Sciatic nerve (tissue), 2 donors: ENCODE data around the gene CNTN4. TPM values are rescaled to one million over a fixed set of nuclear protein-coding genes. Genes with fewer than 3 reads are reported as not detected.

Experiments used
- ATAC-seq: fragments of 200-7000 bp; cut with Tn5 transposase; one replicate; pipeline ENCODE4 v1.9.1; 2020; ENCODE audit warnings: mild to moderate bottlenecking, moderate library complexity
- DNase-seq: peaks from one replicate; pipeline ENCODE4 v3.0.0-alpha.2; 2020; ENCODE audit warnings: low spot score
- intact Hi-C: fragments of 100-400 bp; cut with DNase I; formaldehyde crosslinking; loops from one replicate; pipeline ENCODE4 v1.14.2; 2022
- total RNA-seq: library from RNA; stranded (reverse); fragmentation: NEBNext Ultra II Directional; extraction: Animal tissue kit (Norgen Biotek cat#: 25700); gene quantifications from one replicate; pipeline ENCODE4 v1.2.1, GENCODE V29; 2021
- donor health status: DM: no; HTN: no; CAD: no.
- donor health status: DM: no; HTN: no; CAD: no.

The CNTN4 gene
- total RNA-seq, 1 donor from 2014 or later: 80.0 TPM

DNA sequence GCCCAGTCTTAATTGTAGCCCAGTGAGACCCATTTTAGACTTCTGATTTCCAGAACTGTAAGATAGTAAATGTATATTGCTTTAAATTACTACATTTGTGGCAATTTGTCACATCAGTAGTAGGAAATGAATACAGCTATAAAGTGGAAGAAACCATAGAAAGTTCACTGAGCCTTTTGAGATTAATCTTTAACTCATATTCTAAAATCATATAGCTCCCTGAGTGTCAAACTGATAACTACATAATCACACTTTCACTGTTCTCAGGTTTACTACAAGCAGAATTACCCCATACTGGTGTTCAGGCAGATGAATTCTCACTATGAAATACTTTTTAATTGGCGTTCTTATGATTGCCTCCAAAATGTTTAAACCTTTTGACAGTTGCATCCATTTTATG lies 42.8 kb downstream of the CNTN4 start:
- ATAC-seq: no peak
- intact Hi-C loops: no loop called here

DNA sequence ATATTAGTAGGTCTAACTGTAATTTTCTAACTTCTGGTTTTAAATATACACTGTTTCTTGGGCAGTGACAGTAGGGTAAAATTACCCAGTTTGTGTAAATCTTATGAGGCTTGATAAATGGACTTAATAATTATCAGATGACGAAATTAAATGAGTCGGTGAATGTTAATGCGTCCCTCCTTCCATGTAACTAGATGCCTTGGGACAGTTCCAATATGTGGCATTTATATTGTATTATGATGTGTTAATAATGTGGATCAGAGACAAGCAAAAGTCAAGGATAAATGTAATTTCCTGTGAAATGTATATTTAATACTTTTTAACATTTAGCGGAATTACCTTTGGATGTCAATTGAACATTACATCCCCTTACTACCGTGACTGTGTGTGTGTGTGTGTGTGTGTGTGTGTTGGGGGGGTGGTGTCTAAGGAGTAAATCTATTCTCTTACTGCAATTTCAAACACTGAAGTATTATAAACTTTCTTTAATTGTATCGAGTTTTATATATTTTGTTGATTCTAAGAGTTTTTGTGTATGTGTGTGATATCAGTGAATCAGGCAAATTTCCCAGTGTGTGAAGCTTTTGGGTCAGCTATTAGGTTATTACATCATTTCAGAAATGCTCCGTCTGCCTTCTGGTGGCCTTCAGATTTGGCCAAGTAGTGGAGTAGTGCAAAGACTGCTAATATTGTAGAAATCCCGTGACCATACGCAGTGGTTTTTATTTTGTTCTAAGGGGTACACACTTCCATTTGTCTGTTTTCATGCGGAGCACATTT lies 50.1 kb downstream of the CNTN4 start:
- DNase-seq: no peak
- intact Hi-C loops: no loop called here
- no peak for ATAC-seq

More for the DNA sequence above, 42.8 kb downstream of the CNTN4 start:
- no peak for DNase-seq

DNA sequence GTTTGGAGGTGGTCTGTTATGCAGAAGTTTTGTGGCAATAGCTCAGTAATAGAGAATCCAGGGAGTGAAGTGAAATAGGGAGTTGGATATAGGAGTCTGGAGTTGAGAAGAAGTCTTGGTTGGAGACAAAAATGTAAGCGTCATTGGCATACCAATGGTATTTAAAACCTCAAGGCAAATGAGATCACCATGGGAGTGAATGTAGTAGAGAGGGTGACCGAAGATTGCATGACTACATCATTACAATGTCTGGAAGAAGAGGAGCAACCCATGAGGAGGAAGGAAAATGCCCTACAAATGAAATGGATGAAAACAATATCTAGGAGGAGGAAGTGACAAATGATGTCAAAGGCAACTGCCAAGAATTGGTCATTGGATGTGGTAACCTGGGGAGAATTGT lies 54.4 kb downstream of the CNTN4 start:
- no peak for ATAC-seq
- intact Hi-C loops: no loop called here
- no peak for DNase-seq

- DNase-seq (no peak), ATAC-seq (no peak)
- intact Hi-C loops: no loop called here
These were observed 54.9 kb downstream of the CNTN4 start for GRCh38 chr3:2153547-2153946.

DNA sequence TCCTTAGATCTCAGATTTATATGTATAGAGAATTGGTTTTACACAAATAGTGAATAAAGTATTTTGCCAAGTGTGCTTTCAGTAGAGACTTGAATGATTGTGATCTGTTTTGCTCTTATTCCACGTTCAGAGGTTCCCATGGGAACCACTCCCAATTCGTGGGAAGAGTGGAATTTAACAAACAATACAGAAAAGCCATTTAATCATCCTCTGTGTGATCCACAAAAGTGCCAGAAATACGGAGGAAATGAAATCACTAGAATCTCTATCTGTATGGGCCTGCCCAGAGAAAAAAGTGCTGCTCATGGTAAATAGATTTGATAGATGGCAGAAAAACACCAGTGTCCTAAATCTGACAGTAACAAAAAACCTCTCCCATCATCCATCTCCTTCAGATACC lies 56.0 kb downstream of the CNTN4 start:
- ATAC-seq (peak; percentile 32), DNase-seq (no peak)
- intact Hi-C loops: no loop called here

DNA sequence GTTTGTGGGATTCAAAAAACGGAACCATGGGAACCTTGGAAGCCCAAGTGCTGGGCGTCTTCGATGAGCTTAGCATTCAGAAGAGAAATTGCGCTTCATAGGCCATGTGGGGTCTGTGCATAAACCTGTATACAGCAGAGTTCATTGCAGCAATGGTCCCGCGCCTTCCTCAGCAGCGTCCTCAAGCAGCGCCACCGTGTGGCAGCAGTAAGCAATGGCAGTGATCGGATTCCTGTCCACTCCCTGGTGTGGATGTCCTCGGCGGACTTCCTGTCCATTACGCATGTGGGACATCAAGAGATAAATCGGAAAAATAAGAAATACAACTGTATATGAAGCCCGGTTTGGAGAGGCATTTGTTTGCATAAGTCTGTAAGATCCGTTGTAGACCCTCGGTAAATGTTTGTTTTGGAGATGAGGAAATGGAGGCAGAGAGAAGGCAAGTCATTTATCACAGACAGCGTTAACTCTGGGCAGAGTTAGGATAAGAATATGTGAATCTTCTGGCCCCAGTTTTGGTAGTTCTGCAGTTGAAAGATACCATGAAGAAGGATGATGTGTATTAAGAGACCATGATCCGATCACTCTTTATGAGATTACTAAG lies 57.7 kb downstream of the CNTN4 start:
- DNase-seq (no peak), ATAC-seq (no peak)
- intact Hi-C loops: no loop called here

DNA sequence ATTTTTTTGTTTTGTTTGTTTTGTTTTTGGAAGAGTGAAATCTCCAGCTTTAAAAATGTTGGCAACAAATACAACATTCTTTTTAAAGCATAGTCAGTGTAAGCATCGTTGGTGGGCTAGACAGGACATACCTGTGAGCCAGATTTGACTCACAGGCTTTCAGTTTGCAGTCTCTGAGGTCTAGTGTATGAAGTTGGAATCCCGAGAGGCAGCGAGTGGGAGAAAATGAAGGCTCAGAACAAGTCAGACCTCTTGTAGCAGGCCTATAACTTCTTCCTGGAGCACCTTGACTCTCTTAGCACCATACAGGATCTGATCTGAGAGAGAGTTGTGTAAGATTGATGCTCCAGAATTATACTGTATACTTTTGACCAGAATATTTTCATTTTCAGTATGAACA lies 60.2 kb downstream of the CNTN4 start:
- ATAC-seq: peak; percentile 19
- intact Hi-C loops: no loop called here
- DNase-seq: no peak

DNA sequence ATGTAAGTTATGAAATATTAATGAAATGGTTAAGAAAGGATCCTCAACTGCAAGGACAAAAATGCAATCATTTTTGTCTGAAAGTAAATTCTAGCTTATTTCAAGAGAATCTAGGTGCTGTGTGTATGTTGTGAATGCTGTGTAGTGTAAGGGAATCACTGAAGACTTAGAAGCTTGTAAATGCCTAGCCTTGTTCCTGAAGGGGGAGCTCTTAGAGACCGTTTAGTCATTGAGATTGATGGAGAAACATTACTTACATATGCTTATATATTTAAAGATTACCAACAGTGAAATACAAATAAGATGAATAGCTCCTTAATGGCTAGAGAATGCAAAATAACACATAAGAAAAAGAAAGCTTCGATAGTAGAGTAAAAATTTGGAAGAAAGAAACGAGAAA lies 67.9 kb downstream of the CNTN4 start:
- intact Hi-C loops: no loop called here
- ATAC-seq: no peak

DNA sequence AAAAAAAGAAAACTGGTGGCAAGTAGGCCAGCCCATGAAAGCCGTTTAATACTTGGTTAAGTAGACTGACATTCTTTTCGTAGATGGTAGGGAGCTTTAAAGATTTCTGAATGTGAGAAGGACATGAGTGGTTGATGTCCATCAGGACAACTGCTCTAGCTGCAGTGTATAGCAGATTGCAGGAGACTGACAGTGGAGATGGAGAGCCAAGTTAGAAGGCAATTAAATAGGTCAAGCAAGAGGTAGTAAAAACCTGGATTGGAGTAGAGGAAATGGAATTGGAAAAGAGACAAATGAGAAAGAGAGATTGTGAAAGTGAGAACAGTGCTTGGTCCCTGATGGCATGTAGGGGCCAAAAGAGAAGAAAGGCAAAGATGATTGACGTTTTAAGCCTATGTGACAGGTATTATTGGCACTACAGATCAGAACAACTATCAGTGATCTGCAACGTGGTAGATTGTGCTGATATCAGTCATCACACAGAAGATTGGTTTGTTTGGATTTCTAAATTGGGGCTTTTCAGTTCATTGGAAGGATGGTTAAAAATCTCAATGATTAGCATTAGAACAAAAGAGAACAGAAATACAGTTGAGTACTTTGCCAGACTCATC lies 74.0 kb downstream of the CNTN4 start:
- DNase-seq (no peak), ATAC-seq (no peak)
- intact Hi-C loops: no loop called here

More for the DNA sequence above, 67.9 kb downstream of the CNTN4 start:
- DNase-seq: no peak

DNA sequence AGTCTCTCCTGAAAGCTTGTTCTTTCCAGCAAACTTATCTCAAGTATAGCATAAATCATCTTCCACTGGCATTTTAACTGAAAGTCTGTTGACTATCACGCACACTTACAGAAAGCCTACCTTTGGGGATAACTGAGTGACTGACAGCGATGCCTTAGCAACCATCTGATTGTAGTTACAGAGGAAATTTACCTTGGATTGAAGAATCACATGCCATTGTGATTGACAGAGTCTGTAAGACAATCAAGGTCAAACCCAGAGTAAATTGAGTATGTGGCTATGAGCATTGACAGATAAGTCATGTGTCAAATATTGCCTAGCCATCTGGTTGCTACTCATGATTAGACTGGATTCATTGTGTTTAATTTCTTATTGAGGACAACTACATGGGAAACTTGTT lies 82.0 kb downstream of the CNTN4 start:
- no peak for DNase-seq
- ATAC-seq: no peak
- intact Hi-C loops: no loop called here

DNA sequence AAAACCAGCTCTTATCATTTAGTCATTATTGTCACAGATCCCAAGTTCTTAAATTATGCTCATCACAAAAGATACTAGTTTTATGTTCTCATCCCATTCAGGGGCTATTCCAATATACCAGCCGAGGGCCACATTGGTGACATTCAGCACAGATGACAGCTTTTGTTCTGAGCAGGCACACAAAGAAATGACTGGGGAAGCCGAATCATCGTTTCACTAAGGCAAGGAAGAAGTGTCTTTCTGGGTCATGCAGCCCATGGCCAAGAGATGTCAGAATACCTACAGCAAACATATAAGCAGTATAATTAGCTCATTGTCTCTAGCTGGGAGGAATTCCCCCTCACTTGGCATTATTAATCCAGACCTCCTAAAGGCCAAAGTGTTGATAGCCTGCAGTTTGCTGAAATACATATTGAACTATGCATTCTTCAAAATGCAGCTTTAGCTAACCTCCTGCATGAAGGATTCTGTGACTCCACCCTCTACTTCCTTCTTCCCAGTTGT lies 100.2 kb downstream of the CNTN4 start:
- no peak for DNase-seq
- no peak for ATAC-seq
- intact Hi-C loops: no loop called here

DNA sequence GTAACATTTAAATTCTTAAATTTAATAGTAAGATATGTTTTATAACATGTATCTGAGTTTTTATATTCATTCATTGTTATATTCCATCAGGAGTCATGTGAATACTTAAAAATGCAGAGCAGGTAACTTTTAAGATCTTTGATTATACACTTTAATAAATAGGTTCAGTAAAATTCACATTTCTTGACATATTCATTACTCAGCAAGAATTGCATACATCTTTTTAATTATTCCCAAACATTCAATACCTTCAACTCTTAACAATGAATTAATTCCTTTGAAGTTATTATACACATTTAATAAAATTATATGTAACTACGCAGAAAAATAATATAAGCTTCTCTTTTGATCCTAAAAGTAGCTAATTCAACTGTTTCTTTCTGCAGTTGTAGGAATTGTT lies 105.4 kb downstream of the CNTN4 start:
- ATAC-seq: no peak
- no peak for DNase-seq
- intact Hi-C loops: no loop called here

DNA sequence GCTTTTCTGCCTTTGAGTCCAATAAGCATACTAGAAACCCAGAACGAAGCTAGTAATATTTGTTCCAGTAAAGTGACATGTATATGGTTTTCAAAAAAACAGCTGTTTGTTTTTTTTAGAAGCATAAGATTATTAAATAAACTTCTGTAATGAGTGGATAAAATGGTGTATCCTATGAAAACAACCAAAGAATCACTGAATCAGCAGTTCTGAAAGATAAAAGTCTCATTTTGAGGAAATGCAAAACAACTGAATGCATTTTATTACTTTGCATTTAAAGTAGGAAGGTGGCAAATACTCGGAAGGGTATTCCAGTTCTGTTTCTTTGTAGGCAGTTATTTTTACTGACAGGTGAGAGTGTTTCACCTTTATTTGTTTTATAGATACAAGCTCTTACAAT lies 107.0 kb downstream of the CNTN4 start:
- ATAC-seq (no peak), DNase-seq (no peak)
- intact Hi-C loops: no loop called here

- DNase-seq (no peak), ATAC-seq (no peak)
- intact Hi-C loops: no loop called here
These were observed 107.9 kb downstream of the CNTN4 start for GRCh38 chr3:2206536-2206935.

DNA sequence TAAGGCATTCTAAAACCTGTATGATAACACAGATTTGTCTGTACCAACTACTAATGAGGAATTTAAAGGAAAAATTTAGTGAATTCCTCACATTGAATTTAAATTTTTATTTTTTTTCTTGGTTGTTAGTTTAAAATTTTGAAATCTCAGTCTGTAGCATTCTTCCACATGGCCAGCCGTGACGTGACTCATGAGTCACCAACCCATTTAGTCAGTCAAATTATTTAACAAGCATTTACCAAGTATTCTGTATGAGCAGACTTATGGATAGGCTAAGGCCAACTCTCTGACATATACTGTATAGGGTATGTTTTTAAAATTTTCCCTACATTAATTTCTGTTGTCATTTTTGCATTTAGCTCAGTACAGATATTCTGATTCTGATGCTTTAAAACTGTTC lies 112.9 kb downstream of the CNTN4 start:
- DNase-seq (no peak), ATAC-seq (no peak)
- intact Hi-C loops: no loop called here

DNA sequence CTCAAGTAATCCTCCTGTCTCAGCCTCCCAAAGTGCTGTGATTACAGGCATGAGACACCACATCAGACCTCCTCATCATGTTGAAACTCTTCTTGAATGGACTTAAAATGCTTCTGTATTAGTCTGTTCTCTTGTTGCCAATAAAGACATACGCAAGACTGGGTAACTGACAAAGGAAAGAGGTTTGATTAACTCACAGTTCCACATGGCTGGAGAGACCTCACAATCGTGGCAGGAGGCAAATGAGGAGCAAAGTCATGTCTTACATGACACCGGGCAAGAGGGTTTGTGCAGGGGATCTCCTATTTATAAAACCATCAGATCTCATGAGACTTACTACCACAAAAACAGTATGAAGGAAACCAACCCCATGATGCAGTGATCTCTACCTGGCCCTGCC lies 113.5 kb downstream of the CNTN4 start:
- intact Hi-C loops: no loop called here
- no peak for ATAC-seq
- no peak for DNase-seq

DNA sequence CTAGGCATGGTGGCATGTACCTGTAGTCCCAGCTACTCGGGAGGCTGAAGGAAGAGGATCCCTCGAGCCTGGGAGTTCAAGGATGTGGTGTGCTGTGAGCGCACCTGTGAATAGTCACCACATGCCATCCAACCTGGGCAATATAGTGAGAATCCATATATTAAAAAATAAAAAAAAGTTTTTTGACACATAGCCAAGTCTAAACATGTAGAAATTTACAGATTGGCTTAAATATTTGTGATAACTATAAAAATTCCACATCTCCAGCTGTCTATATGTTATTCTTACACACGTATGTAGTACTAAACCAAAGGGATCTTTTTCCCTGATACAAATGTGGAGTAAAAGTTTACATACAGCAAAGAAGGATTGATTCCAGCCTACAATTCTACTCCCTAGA lies 119.7 kb downstream of the CNTN4 start:
- DNase-seq (no peak), ATAC-seq (no peak)
- intact Hi-C loops: no loop called here

GRCh38 chr3:2218816-2219215 lies 120.2 kb downstream of the CNTN4 start:
- DNase-seq (no peak), ATAC-seq (no peak)
- intact Hi-C loops: no loop called here

DNA sequence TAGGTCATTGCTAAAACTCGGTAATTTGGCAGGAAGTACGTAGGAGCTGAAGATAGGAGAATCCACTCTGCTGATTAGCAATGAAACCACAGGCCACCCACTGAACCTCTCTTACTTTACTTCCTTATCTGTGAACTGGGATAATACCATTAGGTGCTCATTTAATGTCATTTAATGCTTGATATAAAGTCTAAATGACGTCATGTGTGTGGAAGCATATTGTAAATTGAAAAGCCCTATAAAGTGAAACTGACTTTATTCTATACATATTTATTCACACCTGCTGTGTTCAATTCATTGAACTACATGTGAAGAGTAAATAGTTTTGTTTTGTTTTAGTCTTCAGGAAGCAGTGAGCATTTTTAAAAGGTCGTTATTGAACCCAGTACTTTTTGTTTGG lies 137.5 kb downstream of the CNTN4 start:
- intact Hi-C loops: no loop called here
- no peak for DNase-seq
- no peak for ATAC-seq

- ATAC-seq (no peak), DNase-seq (no peak)
- intact Hi-C loops: no loop called here
These were observed 145.5 kb downstream of the CNTN4 start for GRCh38 chr3:2244137-2244536.
